GM10248 (cell line): ENCODE data around the gene BRMS1.
A peak's percentile ranks its signal among the peaks of the same experiment; 100 is the strongest.
"Not testable (repeated sequence)": the region's sequence is repeated elsewhere in the genome, so short reads cannot be mapped to it uniquely, and the experiment has no call there.

Source experiments
- CTCF ChIA-PET: fragments of 300-600 bp; sonication (Branson Sonifier 250); formaldehyde crosslinking; extraction: SDS; loops from one replicate; lab custom pipeline; 2021; ENCODE audit warnings: antibody characterized with exemption; lab: Yijun Ruan, JAX
- POLR2A ChIA-PET: fragments of 350-650 bp; sonication (Branson Sonifier 250); formaldehyde crosslinking; extraction: SDS; loops from one replicate; lab custom pipeline; 2020; ENCODE audit warnings: antibody characterized with exemption; lab: Yijun Ruan, JAX
- DNase-seq: peaks from one replicate; pipeline ENCODE4 v3.0.0; 2012; ENCODE audit errors: extremely low spot score
- CTCF ChIP-seq: IDR thresholded peaks from 2 replicates; pipeline ENCODE4 v1.5.1; 2012; ENCODE audit warnings: mild to moderate bottlenecking, low read depth; ENCODE audit errors: extremely low read depth, missing control alignments, control extremely low read depth

The BRMS1 gene

GRCh38 chr11:66344550-66345315 is at the start of gene BRMS1:
Gene BRMS1 (minus strand): TSS chr11:66345104. CDS start chr11:66342234, 2,870 bp downstream.
- DNase-seq = peak; percentile 96
- TF ChIP-seq CTCF = no peak
- POLR2A ChIA-PET = interaction anchor here (0.5 to 0.9 kb wide), 2 partner anchors 10 to 44 kb away, joined by 3 to 5 read pairs; no protein-coding TSS in a partner anchor
- CTCF ChIA-PET = interaction anchor here (1.0 to 5.6 kb wide), 10 partner anchors 10 to 507 kb away, joined by 3 to 37 read pairs (median 6); partner anchors contain the start of genes MRPL11 and RIN1

GRCh38 chr11:66393954-66394353 is 49.0 kb upstream of the BRMS1 start:
- ChIA-PET POLR2A (no interaction called here), CTCF (interaction anchor here (3.3 kb wide), 1 partner anchor 8 kb away, joined by 17 read pairs; no protein-coding TSS in a partner anchor)
- TF ChIP-seq CTCF = no peak
- DNase-seq = no peak

- no peak for DNase-seq
- no peak for TF ChIP-seq CTCF
- ChIA-PET CTCF (interaction anchor here (1.2 to 4.1 kb wide), 4 partner anchors 17 to 79 kb away, joined by 3 to 40 read pairs (median 6); no protein-coding TSS in a partner anchor), POLR2A (interaction anchor here (0.6 kb wide), 1 partner anchor 75 kb away, joined by 7 read pairs; no protein-coding TSS in a partner anchor)
Observed at GRCh38 chr11:66391322-66391721, 46.4 kb upstream of the BRMS1 start.

- POLR2A ChIA-PET = interaction anchor here (0.5 to 1.1 kb wide), 3 partner anchors 25 to 78 kb away, joined by 3 to 4 read pairs (median 4); no protein-coding TSS in a partner anchor
- CTCF ChIA-PET = interaction anchor here (0.6 to 4.1 kb wide), 41 partner anchors 8 to 297 kb away, joined by 3 to 43 read pairs (median 4); partner anchors contain the start of genes BRMS1, MRPL11, NPAS4 and PELI3
- DNase-seq = peak; percentile 68
- peak; percentile 77 for TF ChIP-seq CTCF
Observed at GRCh38 chr11:66388780-66389386, 44.0 kb upstream of the BRMS1 start.

- POLR2A ChIA-PET = interaction anchor here (0.6 kb wide), 1 partner anchor 433 kb away, joined by 5 read pairs; no protein-coding TSS in a partner anchor
- DNase-seq = peak; percentile 69
- CTCF ChIA-PET = interaction anchor here (0.6 to 3.8 kb wide), 50 partner anchors 9 to 658 kb away, joined by 3 to 47 read pairs (median 5); partner anchors contain the start of genes ACTN3, BRMS1, DPP3 and MRPL11
- TF ChIP-seq CTCF = peak; percentile 93
Observed at GRCh38 chr11:66386171-66387069, 41.5 kb upstream of the BRMS1 start.

GRCh38 chr11:66384316-66384715 is 39.4 kb upstream of the BRMS1 start:
- POLR2A ChIA-PET, DNase-seq: not testable (repeated sequence)
- CTCF ChIA-PET = interaction anchor here (0.9 to 3.8 kb wide), 5 partner anchors 13 to 73 kb away, joined by 4 to 47 read pairs (median 24); partner anchors contain the start of gene SLC29A2

GRCh38 chr11:66380264-66380663 is 35.4 kb upstream of the BRMS1 start:
- POLR2A ChIA-PET, DNase-seq: not testable (repeated sequence)
- CTCF ChIA-PET = interaction anchor here (0.9 to 2.5 kb wide), 3 partner anchors 9 to 24 kb away, joined by 3 to 10 read pairs (median 6); no protein-coding TSS in a partner anchor

GRCh38 chr11:66373690-66374287 is 28.9 kb upstream of the BRMS1 start:
- CTCF ChIA-PET = interaction anchor here (1.1 to 5.6 kb wide), 4 partner anchors 11 to 62 kb away, joined by 3 to 38 read pairs (median 14); no protein-coding TSS in a partner anchor
- POLR2A ChIA-PET, DNase-seq: not testable (repeated sequence)
